ENCODE data around the gene SPPL2B. TPM values are rescaled to one million over a fixed set of nuclear protein-coding genes. Genes with fewer than 3 reads are reported as not detected.

The SPPL2B gene
- total and polyA plus RNA-seq, 2 donors = 17.3 to 125 TPM

DNA sequence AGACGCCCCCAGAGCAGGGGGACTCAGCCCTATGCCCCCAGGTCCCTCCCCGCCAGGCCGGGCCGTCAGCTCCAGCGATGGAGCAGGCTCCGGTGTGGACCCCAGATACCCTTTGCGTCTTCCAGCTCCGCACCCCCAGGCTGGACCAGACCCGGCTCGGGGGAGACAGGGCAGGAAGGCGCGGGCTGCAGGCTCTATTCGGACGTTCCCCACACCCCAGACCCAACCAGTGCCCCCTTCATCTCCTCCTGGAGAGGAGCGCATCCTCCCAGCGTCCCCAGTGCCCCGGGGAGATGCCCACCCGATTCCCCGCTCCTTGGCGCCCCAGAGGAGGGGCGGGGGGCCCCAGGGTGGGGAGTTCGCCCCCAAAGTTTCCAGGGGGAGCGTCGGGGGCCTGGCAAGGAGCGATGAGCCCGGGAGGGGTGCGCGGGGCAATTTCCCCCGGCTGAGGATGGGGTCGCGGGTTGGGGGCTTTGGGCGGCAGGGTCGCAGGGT, 20.9 kb upstream of the SPPL2B start:
- Histone ChIP-seq H3K9me3 (ENCODE audit: control insufficient read depth in 2 of 2, insufficient read depth in 1 of 2, low read length in 1 of 2) (peaks cover 0 to 13% of the 10 kb centered on the region in 2 donors), H3K4me3 (ENCODE audit: low read length in 2 of 2) (peak overlapping the region in 1 of 2 donors; percentile 28), H3K36me3 (ENCODE audit: control insufficient read depth in 2 of 2, insufficient read depth in 2 of 2, low read length in 1 of 2) (no peaks in the 10 kb centered on the region), H3K27me3 (ENCODE audit: control insufficient read depth in 2 of 2, insufficient read depth in 1 of 2, low read length in 1 of 2) (peaks cover 58 to 97% of the 10 kb centered on the region in 2 donors), H3K27ac (ENCODE audit: low read depth in 1 of 2, low read length in 1 of 2) (no peak overlapping the region), H3K4me1 (ENCODE audit: control insufficient read depth in 2 of 2, insufficient read depth in 2 of 2, low read length in 2 of 2) (peaks cover 3 to 16% of the 10 kb centered on the region in 2 donors)
- WGBS = 19% methylated on average over 33 of the region's 33 CpGs
- no peak for DNase-seq (ENCODE audit: low read depth in 6 of 9, low spot score in 9 of 9)

- Histone ChIP-seq H3K27ac (ENCODE audit: low read depth in 1 of 2, low read length in 1 of 2) (no peak within 1 kb of the TSS), H3K27me3 (ENCODE audit: control insufficient read depth in 2 of 2, insufficient read depth in 1 of 2, low read length in 1 of 2) (peaks cover 56 to 97% of the 10 kb centered on the region in 2 donors), H3K4me3 (ENCODE audit: low read length in 2 of 2) (peak within 1 kb of the TSS in 1 of 2 donors; percentile 28), H3K36me3 (ENCODE audit: control insufficient read depth in 2 of 2, insufficient read depth in 2 of 2, low read length in 1 of 2) (no peaks in the 10 kb centered on the region), H3K9me3 (ENCODE audit: control insufficient read depth in 2 of 2, insufficient read depth in 1 of 2, low read length in 1 of 2) (peaks cover under 1 to 14% of the 10 kb centered on the region in 2 donors), H3K4me1 (ENCODE audit: control insufficient read depth in 2 of 2, insufficient read depth in 2 of 2, low read length in 2 of 2) (peaks cover 8 to 16% of the 10 kb centered on the region in 2 donors)
- DNase-seq (ENCODE audit: low read depth in 6 of 9, low spot score in 9 of 9) = no peak
- WGBS = 9% methylated on average over 63 of the region's 63 CpGs
These were observed 20.3 kb upstream of the SPPL2B start, which contains the start of gene LINGO3 for GRCh38 chr19:2308114-2308556. LINGO3 (minus strand) TSS chr19:2308154; CDS start chr19:2291776, 16,378 bp downstream.

DNA sequence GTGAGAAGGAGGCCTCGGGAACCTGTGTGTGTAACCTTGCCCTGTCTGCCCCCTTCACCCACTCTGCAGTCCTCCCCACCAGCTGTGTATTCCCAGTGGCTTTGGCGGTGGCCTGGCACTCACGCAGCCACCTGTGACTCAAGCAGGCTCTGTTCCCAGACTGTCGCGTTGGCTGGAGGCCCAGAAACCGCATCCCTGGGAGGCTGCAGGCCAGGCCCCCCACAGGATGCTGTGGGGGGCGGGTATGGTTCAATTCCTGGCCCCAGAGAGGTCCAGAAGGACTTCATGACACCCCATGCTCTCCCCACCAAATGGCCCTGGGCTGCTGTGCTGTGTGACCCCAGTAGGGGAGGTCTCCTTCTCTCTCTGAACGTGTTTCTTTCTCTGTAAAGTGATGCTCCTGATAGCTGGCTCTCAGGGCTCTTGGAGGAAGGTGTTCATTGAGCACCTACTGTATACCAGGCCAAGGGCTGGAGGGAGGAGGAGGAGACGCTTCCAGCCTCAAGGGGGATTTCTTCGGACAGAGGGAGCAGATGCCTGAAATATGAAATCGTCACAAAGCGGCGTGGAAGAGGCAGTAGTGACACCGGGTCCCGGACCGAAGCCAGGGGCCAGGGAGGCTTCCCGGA, 18.6 kb upstream of the SPPL2B start:
- peaks cover 42 to 91% of the 10 kb centered on the region in 2 donors for H3K27me3 ChIP-seq (ENCODE audit: control insufficient read depth in 2 of 2, insufficient read depth in 1 of 2, low read length in 1 of 2)
- WGBS = 54% methylated on average over 17 of the region's 17 CpGs
- no peak overlapping the region for H3K27ac ChIP-seq (ENCODE audit: low read depth in 1 of 2, low read length in 1 of 2)
- H3K36me3 ChIP-seq (ENCODE audit: control insufficient read depth in 2 of 2, insufficient read depth in 2 of 2, low read length in 1 of 2) = no peaks in the 10 kb centered on the region
- H3K4me3 ChIP-seq (ENCODE audit: low read length in 2 of 2) = no peak overlapping the region
- peaks cover 9 to 16% of the 10 kb centered on the region in 2 donors for H3K4me1 ChIP-seq (ENCODE audit: control insufficient read depth in 2 of 2, insufficient read depth in 2 of 2, low read length in 2 of 2)
- peaks cover 5 to 15% of the 10 kb centered on the region in 2 donors for H3K9me3 ChIP-seq (ENCODE audit: control insufficient read depth in 2 of 2, insufficient read depth in 1 of 2, low read length in 1 of 2)
- no peak for DNase-seq (ENCODE audit: low read depth in 6 of 9, low spot score in 9 of 9)

DNA sequence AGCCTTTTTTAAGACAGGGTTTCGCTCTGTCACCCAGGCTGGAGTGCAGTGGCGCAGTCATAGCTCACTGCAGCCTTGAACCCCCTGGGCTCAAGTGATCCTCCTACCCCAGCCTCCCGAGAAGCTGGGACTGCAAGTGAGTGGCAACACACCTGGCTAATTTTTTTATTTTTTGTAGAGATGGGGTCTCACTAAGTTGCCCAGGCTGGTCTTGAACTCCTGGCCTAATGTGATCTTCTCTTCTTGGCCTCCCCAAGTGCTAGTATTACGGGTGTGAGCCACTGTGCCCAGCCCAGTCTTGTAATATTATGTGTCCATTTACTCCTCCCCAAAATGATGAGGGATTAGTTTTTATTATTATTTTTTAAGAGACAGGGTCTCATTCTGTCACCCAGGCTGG, 17.4 kb upstream of the SPPL2B start:
- Histone ChIP-seq H3K4me3 (ENCODE audit: low read length in 2 of 2) (no peak overlapping the region), H3K27ac (ENCODE audit: low read depth in 1 of 2, low read length in 1 of 2) (no peak overlapping the region), H3K4me1 (ENCODE audit: control insufficient read depth in 2 of 2, insufficient read depth in 2 of 2, low read length in 2 of 2) (peaks cover 9 to 19% of the 10 kb centered on the region in 2 donors), H3K36me3 (ENCODE audit: control insufficient read depth in 2 of 2, insufficient read depth in 2 of 2, low read length in 1 of 2) (no peaks in the 10 kb centered on the region), H3K9me3 (ENCODE audit: control insufficient read depth in 2 of 2, insufficient read depth in 1 of 2, low read length in 1 of 2) (peaks cover 8 to 22% of the 10 kb centered on the region in 2 donors), H3K27me3 (ENCODE audit: control insufficient read depth in 2 of 2, insufficient read depth in 1 of 2, low read length in 1 of 2) (peaks cover 36 to 86% of the 10 kb centered on the region in 2 donors)
- WGBS = 97% methylated on average over 4 of the region's 4 CpGs
- no peak for DNase-seq (ENCODE audit: low read depth in 6 of 9, low spot score in 9 of 9)

- Histone ChIP-seq H3K4me1 (ENCODE audit: control insufficient read depth in 2 of 2, insufficient read depth in 2 of 2, low read length in 2 of 2) (peaks cover 9 to 15% of the 10 kb centered on the region in 2 donors), H3K4me3 (ENCODE audit: low read length in 2 of 2) (no peak overlapping the region), H3K27ac (ENCODE audit: low read depth in 1 of 2, low read length in 1 of 2) (no peak overlapping the region), H3K36me3 (ENCODE audit: control insufficient read depth in 2 of 2, insufficient read depth in 2 of 2, low read length in 1 of 2) (no peaks in the 10 kb centered on the region), H3K9me3 (ENCODE audit: control insufficient read depth in 2 of 2, insufficient read depth in 1 of 2, low read length in 1 of 2) (peaks cover 8 to 15% of the 10 kb centered on the region in 2 donors), H3K27me3 (ENCODE audit: control insufficient read depth in 2 of 2, insufficient read depth in 1 of 2, low read length in 1 of 2) (peaks cover 17 to 76% of the 10 kb centered on the region in 2 donors)
- 42% methylated on average over 28 of the region's 28 CpGs for WGBS
- DNase-seq (ENCODE audit: low read depth in 6 of 9, low spot score in 9 of 9) = peak in 1 of 9 donors; percentile 39
These were observed 15.5 kb upstream of the SPPL2B start for GRCh38 chr19:2312820-2313501.

GRCh38 chr19:2315121-2315817, 13.2 kb upstream of the SPPL2B start:
- Histone ChIP-seq H3K4me1 (ENCODE audit: control insufficient read depth in 2 of 2, insufficient read depth in 2 of 2, low read length in 2 of 2) (peaks cover 6 to 13% of the 10 kb centered on the region in 2 donors), H3K27ac (ENCODE audit: low read depth in 1 of 2, low read length in 1 of 2) (no peak overlapping the region)
- WGBS = 92% methylated on average over 7 of the region's 7 CpGs

DNA sequence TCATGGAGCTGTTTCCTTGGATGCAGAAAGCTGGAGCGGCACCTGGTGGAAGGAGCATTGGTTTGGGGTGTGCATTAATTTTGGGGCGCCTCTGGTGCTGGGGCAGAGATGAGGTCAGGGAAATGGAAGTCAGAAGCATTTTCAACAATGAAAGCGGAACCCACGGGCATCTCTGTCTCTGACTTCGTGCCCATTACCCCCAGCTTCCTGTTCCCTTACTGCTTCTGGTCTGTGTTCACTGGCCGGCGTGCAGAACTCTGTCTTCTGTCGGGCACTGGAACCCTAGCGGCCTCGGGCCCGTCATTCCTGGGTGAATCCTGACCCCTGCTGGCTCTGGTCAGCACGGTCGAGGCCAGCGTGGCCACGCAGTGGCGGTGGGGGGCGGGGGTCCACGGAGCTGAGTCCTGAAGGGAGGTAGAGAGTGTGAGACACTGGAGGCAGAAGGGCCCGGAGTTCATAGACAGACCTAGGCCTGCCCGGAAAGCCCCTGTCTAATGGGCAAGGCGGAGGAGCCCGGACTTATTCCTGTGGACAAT, 12.6 kb upstream of the SPPL2B start:
- no peak for DNase-seq (ENCODE audit: low read depth in 6 of 9, low spot score in 9 of 9)
- WGBS = 53% methylated on average over 22 of the region's 22 CpGs
- Histone ChIP-seq H3K9me3 (ENCODE audit: control insufficient read depth in 2 of 2, insufficient read depth in 1 of 2, low read length in 1 of 2) (peaks cover 8 to 10% of the 10 kb centered on the region in 2 donors), H3K36me3 (ENCODE audit: control insufficient read depth in 2 of 2, insufficient read depth in 2 of 2, low read length in 1 of 2) (peaks cover 0 to 2% of the 10 kb centered on the region in 2 donors), H3K4me3 (ENCODE audit: low read length in 2 of 2) (no peak overlapping the region), H3K27me3 (ENCODE audit: control insufficient read depth in 2 of 2, insufficient read depth in 1 of 2, low read length in 1 of 2) (peaks cover 0 to 48% of the 10 kb centered on the region in 2 donors), H3K27ac (ENCODE audit: low read depth in 1 of 2, low read length in 1 of 2) (no peak overlapping the region), H3K4me1 (ENCODE audit: control insufficient read depth in 2 of 2, insufficient read depth in 2 of 2, low read length in 2 of 2) (peaks cover 6 to 13% of the 10 kb centered on the region in 2 donors)

More at GRCh38 chr19:2315121-2315817, 13.2 kb upstream of the SPPL2B start:
- Histone ChIP-seq H3K4me3 (ENCODE audit: low read length in 2 of 2) (no peak overlapping the region), H3K36me3 (ENCODE audit: control insufficient read depth in 2 of 2, insufficient read depth in 2 of 2, low read length in 1 of 2) (no peaks in the 10 kb centered on the region), H3K9me3 (ENCODE audit: control insufficient read depth in 2 of 2, insufficient read depth in 1 of 2, low read length in 1 of 2) (peaks cover 8 to 10% of the 10 kb centered on the region in 2 donors), H3K27me3 (ENCODE audit: control insufficient read depth in 2 of 2, insufficient read depth in 1 of 2, low read length in 1 of 2) (peaks cover 2 to 54% of the 10 kb centered on the region in 2 donors)
- no peak for DNase-seq (ENCODE audit: low read depth in 6 of 9, low spot score in 9 of 9)

DNA sequence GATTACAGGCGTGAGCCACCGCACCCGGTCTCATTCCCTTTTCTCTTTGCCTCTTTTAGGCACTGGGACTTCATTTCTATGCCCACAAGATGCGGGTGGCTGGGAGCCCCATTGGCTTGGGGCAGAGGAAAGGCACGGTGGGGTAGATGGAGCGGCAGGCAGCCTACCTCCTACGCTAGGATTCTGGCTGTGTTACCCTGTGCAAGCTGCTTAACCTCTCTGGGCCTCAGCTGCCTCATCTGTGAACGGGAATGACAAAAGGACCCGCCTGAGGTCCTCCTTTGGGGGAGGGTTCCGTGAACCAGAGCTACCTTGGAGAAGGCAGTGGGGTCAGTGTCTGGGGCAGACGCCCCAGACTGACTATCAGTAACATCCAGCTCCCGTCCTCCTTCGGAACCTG, 11.2 kb upstream of the SPPL2B start:
- DNase-seq (ENCODE audit: low read depth in 6 of 9, low spot score in 9 of 9) = no peak
- no peak overlapping the region for H3K4me3 ChIP-seq (ENCODE audit: low read length in 2 of 2)
- no peak overlapping the region for H3K27ac ChIP-seq (ENCODE audit: low read depth in 1 of 2, low read length in 1 of 2)
- peaks cover 0 to 35% of the 10 kb centered on the region in 2 donors for H3K27me3 ChIP-seq (ENCODE audit: control insufficient read depth in 2 of 2, insufficient read depth in 1 of 2, low read length in 1 of 2)
- peaks cover 9 to 13% of the 10 kb centered on the region in 2 donors for H3K36me3 ChIP-seq (ENCODE audit: control insufficient read depth in 2 of 2, insufficient read depth in 2 of 2, low read length in 1 of 2)
- H3K4me1 ChIP-seq (ENCODE audit: control insufficient read depth in 2 of 2, insufficient read depth in 2 of 2, low read length in 2 of 2) = peaks cover 6 to 10% of the 10 kb centered on the region in 2 donors
- 98% methylated on average over 13 of the region's 13 CpGs for WGBS
- peaks cover 8 to 10% of the 10 kb centered on the region in 2 donors for H3K9me3 ChIP-seq (ENCODE audit: control insufficient read depth in 2 of 2, insufficient read depth in 1 of 2, low read length in 1 of 2)
